ENCODE data around the gene FAM227B.

GRCh38 chr15:49646891-49647290 is 26.3 kb upstream of the FAM227B start:
- TF ChIP-seq CTCF (conservative IDR thresholded peaks at IDR 0.05 in 1 of 2, IDR thresholded peaks at IDR 0.05 in 1 of 2; ENCODE audit: low read depth in 1 of 2, low read length in 2 of 2) (no peak), EZH2 (IDR thresholded peaks at IDR 0.05; ENCODE audit: low read length, missing control alignments) (no peak)
